GM13977 (cell line): Measurements from ENCODE around the gene CFHR4.
"Not testable (repeated sequence)": the region's sequence is repeated elsewhere in the genome, so short reads cannot be mapped to it uniquely, and the experiment has no call there.

Experiments used
- DNase-seq: peaks from one replicate; pipeline ENCODE4 v3.0.0; 2012; ENCODE audit warnings: low spot score
- CTCF ChIP-seq: IDR thresholded peaks from 2 replicates; pipeline ENCODE4 v1.5.1; 2012; ENCODE audit warnings: mild to moderate bottlenecking, control low read depth; ENCODE audit not compliant: insufficient read depth; ENCODE audit errors: extremely low read depth, missing control alignments
- in situ Hi-C: fragments of 300-500 bp; cut with MboI; formaldehyde crosslinking; loops from one replicate; pipeline ENCODE4 v1.12.0; 2022; ENCODE audit warnings: low sequenced_read_pairs, low pct_unique_long_range_greater_than_20kb, mixed read lengths, inconsistent platforms; ENCODE audit not compliant: unreplicated experiment

CFHR4 gene

GRCh38 chr1:196866974-196867373 is 20.9 kb upstream of the CFHR4 start:
- DNase-seq = no peak
- TF ChIP-seq CTCF = no peak
- in situ Hi-C loops = no loop called here

GRCh38 chr1:196873385-196873784 is 14.5 kb upstream of the CFHR4 start:
- no peak for DNase-seq
- in situ Hi-C loops = no loop called here
- no peak for TF ChIP-seq CTCF

- in situ Hi-C loops = no loop called here
- TF ChIP-seq CTCF = no peak
Observed at GRCh38 chr1:196875935-196876334, 11.9 kb upstream of the CFHR4 start.

GRCh38 chr1:196877964-196878363 is 9.9 kb upstream of the CFHR4 start:
- in situ Hi-C loops = no loop called here
- no peak for TF ChIP-seq CTCF
- no peak for DNase-seq

More at GRCh38 chr1:196875935-196876334, 11.9 kb upstream of the CFHR4 start:
- DNase-seq = no peak

GRCh38 chr1:196886560-196886959 is 1.3 kb upstream of the CFHR4 start:
- DNase-seq, in situ Hi-C loops: not testable (repeated sequence)

GRCh38 chr1:196890668-196891067 is 2.8 kb downstream of the CFHR4 start:
- in situ Hi-C loops = no loop called here
- TF ChIP-seq CTCF = no peak
- no peak for DNase-seq

GRCh38 chr1:196891251-196891650 is 3.4 kb downstream of the CFHR4 start:
- no peak for TF ChIP-seq CTCF
- no peak for DNase-seq
- in situ Hi-C loops = no loop called here
